GM19438 (cell line): Measurements from ENCODE around the gene MORF4L1.
"Not testable (repeated sequence)": the region's sequence is repeated elsewhere in the genome, so short reads cannot be mapped to it uniquely, and the experiment has no call there.

Experiments
- ATAC-seq: cut with Tn5 transposase; IDR thresholded peaks from one replicate; pipeline ENCODE4 v1.9.1; 2021; ENCODE audit warnings: low read depth; ENCODE audit not compliant: unreplicated experiment

The MORF4L1 gene

DNA sequence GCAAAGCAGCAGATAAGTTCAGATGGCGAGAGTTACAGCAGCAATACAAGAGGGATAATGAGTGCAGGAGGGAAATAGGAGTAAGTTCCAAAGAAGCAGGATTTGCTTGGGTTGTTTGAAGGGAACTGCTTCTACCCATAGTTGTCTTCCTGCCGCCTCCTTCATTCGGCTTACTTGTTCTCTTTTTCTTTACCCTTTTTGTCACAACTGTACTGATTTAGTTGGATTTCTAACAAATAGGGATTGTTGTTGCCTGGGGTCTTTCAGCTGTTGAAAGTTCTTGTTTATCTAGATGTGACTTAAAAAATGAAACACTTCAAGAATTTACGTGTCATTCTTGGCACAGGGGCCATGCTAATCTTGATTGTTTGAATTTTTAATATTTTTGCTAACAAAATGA, 25.9 kb downstream of the MORF4L1 start:
- ATAC-seq: no peak

DNA sequence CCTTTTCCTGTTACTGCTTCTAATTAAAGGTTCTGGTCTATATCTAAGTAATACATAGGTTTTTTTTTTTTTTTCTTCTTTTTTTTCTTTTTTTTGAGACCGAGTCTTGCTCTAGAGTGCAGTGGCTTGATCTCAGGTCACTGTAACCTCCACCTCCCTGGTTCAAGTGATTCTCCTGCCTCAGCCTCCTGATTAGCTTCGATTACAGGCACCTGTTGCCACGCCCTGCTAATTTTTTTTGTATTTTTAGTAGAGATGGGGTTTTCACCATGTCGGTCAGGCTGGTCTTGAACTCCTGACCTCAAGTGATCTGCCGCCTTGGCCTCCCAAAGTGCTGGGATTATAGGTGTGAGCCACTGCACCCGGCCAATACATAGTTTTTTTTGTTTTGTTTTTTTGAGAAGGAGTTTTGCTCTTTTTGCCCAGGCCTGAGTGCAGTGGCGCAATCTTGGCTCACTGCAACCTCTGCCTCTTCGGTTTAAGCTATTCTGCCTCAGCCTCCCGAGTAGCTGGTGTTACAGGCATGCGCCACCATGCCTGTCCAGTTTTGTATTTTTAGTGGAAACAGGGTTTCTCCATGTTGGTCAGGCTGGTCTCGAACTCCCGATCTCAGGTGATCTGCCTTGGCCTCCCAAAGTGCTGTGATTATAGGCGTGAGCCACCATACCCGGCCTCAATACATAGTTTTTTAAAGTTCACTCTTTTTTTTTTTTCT, 28.3 kb downstream of the MORF4L1 start:
- not testable (repeated sequence) for ATAC-seq

DNA sequence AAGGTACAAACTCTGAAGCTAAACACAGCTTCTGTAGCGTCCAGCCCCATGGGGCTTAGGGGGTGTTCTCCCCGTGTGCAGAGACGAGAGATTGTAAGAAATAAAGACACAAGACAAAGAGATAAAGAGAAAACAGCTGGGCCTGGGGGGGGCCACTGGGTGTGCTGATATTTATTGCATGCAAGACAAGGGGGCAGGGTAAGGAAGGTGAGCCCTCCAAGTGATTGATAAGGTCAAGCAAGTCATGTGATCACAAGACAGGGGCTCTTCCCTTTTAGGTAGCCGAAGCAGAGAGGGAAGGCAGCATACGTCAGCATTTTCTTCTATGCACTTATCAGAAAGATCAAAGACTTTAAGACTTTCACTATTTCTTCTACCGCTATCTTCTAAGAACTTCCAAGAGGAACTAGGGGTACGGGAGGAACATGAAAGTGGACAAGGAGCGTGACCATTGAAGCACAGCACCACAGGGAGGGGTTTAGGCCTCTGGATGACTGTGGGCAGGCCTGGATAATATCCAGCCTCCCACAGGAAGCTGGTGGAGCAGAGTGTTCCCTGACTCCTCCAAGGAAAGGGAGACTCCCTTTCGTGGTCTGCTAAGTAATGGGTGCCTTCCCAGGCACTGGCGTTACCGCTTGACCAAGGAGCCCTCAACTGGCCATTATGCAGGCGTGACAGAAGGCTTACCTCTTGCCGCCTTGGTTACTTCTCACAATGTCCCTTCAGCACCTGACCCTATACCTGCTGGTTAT, 29.8 kb downstream of the MORF4L1 start:
- ATAC-seq: not testable (repeated sequence)

DNA sequence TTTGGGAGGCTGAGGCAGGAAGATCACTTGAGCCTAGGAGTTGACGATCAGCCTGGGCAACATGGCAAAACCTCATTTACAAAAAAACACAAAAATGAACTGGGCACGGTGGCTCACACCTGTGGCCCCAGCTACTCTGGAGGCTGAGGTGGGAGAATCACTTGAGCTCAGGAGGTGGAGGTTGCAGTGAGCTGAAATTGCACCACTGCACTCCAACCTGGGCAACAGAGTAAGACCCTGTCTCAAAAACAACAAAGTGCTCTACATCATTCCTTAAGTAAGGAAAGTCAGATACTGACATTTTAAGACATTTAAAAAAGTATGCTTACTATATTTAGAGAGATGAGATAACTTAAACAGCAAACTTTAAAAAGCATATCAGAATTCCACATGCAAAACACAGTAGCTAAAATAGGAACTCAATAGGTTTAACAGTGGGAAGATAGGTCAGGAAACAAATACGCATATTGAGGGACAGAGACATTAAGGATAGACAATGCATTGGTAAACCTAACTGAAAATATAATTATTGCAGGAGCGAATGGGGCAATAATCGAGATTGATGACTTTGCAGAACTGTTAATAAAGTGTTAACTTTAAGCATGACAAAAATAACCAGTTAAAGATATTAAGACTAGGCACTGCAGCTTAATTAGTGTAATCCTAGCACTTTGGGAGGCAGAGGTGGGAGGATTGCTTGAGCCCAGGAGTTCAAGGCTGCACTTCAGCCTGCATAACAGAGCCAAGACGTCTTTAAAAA, 32.1 kb downstream of the MORF4L1 start:
- no peak for ATAC-seq

DNA sequence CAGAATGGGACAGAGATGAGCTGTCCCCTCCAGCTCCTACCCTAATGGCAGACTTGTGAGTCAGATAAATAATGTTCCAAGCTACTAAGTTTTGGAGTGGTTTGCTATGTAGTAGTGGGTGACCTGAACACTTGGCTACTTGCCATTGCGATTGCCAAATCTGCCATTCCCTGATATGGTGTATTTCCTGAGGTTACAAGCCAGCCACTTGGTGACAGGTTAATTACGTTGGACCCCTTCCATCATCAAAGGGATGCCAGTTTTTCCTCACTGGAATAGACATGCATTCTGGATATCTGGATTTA, 33.6 kb downstream of the MORF4L1 start:
- ATAC-seq: no peak

DNA sequence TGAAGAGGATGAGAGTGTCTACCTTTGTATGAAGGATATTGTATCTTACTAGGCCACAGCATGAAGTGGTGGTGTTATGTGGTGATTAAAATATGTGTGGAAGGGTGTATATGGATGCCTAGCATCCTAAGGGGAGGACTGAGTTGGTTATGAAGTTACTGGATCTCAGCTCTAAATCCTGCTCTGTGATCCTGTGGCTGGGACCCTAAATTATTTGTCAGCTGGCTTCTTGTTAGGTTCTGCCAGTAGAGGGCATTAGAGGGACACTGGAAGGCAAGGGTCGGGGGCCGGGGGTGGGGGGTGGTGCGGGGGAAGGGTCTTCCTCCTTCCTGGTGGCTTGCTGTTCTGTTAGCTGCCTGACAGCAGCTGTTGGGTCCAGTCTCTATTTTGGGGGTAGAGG, 34.9 kb downstream of the MORF4L1 start:
- no peak for ATAC-seq

DNA sequence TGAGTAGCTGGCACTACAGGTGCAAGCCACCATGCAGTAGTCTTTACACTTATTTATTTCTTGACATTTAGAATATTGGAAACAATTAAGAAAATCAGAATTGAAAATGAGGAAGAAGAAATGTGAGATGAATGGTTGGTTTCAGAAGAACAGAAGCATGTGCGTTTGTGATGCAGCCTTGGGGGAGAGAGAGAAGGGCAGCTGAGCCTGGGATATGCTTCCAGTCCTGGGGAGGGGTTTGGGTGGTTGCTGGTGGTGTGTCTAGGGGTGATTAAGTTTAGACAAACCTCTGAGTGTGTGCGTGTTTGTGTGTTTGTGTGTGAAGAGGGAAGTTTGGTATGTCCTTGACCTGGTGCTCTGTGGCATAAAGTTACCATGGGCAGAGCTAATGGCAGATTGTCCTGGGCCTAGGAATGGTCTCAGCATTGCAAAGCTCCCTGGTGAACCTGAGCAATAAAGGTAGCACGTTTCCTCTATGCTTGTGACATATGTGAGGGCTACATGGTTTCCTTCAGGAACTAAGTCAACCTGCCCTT, 36.5 kb downstream of the MORF4L1 start:
- ATAC-seq: no peak

DNA sequence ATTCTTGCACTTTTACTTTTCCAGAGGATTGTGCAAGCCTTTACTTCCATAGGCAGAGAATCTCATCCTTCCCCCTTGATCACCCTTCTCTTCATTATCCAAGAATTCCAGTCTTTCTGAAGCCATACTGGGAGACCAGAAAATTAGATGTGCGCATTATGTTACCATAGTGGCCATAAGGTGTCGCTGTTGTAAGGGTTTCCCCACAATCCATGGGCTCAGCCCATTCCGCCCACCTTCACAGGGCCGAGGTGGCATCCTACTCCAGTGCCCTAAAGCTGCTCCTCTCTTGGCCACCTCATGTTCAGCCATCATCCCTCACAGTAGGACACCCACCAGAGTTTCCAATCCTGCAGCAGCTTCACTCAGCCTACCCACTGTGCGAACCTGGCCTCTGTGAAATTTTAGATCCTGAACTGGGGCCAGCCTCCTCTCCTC, 37.1 kb downstream of the MORF4L1 start:
- no peak for ATAC-seq

DNA sequence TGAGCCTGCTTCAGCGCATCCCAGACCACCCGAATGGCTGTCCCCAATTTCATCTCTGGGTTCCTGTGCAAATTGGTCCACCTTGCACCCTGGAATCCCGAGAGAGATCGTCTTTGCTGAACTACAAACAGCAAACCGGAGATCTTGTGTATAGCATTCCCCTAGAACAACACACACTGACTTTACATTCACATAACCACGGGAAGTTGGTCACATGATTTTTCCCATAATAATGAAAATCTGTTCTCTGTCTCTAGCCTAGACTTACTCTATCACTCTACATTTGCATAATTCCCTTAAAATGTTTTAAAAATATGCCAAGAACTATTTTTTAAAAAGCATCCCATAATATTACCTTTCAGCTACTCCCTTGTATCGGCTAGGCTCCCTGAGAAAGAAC, 37.6 kb downstream of the MORF4L1 start:
- ATAC-seq: no peak

DNA sequence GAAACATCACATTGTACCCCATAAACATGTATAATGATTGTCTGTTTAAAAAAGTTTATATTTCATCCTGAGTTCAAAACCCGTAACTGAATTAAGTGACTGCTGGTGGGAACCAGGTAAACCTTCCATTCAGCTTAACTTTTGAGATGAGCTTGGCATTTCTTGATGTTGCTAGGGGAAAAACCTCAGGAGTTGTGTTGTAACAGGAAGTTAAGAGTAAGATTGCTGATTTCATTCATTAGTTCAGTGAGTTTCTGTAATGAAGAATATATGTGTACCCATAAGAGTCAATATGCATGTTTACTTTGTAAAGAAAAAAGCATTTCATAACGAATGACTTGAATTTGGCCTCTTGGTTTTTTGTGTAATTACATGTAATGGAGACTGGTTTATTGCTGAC, 39.6 kb downstream of the MORF4L1 start:
- ATAC-seq: no peak

DNA sequence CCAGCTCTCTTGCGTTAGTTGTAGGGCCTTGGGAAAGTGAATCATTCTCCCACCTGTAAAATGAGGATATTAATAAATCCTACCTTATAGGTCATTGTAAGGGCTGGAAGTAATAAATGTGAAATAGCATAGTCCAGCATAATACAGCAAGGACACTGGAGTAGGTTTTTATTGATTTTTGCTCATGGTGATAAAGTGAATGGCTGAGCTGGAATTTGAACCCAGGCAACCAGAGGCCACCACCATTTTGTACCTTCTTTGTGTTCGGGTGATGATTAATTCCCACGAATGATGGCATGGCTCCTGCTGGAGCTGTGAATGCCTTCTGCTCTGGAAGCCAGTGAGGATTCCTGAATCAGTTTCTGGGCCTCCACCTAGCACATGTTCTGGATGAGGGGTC, 40.3 kb downstream of the MORF4L1 start:
- no peak for ATAC-seq

DNA sequence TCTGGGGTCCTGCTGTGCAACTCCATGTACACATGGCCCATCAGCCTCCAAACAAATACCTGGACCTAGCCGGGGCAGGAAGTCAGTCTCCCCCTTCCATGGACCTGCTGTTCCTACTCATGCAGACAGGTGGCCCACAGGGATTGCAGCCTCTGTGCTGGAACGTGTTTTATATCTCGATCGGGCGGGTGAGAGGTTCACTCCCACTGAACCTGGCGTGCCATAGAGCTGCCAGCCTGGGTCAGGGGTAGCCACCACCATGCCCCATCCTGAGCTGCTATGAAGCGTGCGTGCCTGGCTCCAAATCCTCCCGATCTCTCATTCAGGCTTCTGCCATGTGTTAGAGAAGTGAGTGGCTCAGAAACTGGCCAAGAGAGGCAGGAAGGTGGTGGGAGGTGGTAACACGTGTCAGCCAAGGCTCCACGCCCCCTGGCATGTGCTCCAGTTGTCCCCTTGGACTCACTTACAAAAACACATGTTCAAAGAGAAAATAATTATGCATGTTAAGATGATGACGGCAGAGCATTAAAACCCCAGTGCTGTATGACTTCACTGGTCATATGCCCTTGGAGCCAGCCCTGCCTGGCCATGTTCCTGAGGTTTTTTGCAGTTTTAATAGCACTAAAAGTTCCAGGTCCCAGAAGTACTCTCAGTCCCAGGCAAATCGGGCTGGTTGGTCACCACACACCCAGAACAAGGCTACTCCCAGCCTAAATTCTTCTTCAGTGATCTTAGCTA, 41.5 kb downstream of the MORF4L1 start:
- no peak for ATAC-seq

DNA sequence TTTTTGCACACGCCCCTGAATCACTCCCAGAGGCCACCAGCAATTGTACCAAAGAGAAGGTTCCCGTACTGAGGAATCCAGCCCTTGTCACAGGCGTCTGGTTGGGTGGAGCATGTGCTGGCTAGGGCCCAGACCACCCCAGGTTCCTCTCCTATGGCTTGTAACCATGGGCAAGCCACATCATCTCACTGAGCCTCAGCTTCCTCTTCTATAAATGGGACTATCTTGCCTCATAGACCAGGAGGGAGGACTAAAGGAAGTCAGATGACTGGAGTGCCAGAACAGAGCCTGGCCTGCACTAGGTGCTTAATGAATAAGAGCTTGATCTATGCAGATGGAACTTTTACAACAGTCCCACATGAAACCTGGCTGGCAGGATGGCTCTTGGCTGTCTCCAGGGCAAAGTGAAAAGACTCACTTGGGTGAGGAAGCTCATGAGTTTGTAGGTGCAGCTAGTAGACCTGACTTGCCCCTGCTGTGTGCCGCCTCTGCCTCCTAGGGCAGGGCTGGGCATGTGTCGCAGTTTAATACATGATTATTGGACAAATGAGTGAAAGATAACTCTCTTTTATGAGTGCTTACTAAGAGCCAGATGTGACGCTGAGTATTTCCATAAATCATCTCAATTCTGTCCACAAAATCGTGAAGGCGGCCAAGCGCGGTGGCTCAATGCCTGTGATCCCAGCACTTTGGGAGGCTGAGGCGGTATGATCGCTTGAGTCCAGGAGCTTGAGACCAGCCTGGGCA, 42.8 kb downstream of the MORF4L1 start:
- no peak for ATAC-seq

DNA sequence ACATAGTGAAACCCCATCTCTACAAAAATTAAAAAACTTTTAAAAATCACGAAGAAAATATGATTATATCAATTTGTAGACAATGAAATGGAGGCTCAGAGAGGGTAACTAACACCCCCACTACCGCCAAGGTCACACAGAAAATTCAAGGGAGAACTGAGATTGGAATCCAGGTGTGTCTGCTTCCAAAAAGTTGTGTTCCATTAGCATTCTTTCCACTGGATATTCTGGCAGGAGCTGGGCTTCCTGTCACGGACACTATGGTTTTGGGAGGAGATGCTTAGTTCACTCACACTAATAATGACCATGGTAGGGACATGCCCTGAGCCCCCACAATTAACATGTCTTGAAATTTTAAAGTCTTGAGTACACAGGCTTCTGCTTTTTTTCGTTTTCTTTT, 43.4 kb downstream of the MORF4L1 start:
- ATAC-seq: no peak

DNA sequence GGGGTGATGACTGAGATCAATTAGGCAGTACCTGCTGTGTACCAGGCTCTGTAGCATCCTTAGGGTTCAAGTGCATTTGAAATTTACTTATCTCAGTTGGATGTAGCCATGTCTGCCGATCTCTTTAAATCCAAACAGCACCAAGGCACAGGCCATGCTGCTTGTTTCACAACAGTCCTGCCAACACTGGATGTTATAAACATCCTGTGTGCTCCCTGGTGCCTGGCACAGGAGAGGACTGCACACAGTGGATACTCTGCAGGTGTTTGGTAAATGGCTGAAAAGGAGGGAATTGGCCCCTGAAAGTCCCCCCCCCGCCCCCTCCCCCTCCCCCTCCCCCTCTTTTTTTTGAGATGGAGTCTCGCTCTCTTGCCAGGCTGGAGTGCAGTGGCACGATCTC, 45.2 kb downstream of the MORF4L1 start:
- no peak for ATAC-seq

DNA sequence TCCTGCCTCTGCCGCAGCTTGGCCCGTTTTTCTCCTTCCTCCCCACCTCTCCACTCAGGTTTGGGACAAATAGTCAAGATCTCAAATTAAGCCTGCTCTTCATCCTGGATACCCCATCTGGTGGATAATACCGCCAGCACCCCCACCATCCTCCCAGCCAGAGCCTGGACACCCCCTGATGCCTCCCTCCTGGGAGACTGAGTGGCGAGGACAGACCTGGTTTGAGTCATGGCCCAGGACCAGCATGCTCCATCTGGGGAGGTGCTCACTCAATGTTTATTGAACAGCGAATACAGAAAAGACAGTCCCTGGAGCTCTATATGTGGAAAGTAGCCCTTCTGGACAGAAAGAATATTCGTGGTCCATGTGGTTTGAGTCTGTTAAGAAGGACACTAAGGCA, 48.8 kb downstream of the MORF4L1 start:
- no peak for ATAC-seq

DNA sequence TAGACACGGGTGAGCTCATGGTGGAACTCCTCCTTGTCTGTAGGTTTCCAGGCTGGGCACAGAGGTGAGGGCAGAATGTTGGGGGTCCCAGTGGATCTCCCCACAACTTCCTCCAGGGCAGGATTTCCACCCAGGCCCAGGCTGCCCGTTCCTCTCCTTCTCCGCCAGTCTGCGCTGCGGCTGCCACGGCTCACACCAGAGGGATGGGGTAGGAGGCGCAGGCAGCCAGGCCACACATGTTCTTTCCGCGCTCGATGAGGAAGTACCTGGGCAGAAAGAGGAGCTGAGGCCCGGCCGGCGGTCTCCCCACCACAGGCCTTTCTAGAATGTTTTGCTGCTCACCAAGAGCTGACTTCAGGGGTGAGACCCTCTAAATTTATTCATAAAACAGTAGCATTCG, 49.2 kb downstream of the MORF4L1 start:
- ATAC-seq: no peak

DNA sequence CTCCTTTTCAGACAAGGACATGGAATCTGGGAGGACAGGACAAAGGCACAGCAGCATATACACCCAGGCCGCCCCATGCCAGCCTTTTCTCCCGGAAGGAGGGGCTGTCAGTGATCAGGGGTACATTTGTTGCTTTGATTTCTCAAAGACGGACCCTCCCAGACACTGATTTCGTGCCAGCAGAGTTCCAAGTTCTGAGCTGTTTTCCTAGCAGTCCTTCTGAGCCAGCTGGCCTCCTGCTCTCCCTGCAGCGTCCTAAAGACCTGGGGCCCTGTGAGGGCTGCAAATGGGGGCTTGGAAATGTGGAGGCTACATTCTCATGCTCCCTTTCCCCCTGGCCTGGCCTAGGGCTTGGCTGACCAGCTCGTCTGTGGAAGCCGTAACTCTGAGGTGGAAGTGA, 49.8 kb downstream of the MORF4L1 start:
- no peak for ATAC-seq

DNA sequence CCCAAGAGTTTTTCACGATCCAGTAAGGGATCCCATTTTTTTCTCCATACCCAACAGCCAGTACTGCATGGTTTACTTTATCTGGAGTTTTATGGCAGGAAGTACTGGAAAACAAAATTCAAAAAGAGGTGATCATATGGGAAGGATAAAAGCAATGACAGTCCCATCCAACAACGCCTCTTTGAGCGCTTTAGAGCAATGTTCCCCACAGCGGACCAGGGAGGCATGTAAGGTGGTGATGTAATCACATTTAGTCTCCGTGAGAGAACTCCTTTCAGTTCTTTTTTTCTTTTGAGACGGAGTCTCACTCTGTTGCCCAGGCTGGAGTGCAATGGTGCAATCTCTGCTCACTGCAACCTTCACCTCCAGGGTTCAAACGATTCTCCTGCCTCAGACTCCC, 50.3 kb downstream of the MORF4L1 start:
- ATAC-seq: no peak
